HG02759 (cell line): ENCODE results near the gene ACTN1.

Experiments
- ATAC-seq: cut with Tn5 transposase; IDR thresholded peaks from one replicate; pipeline ENCODE4 v1.9.1; 2021; ENCODE audit warnings: mild to moderate bottlenecking, moderate library complexity; ENCODE audit not compliant: unreplicated experiment

Gene ACTN1

GRCh38 chr14:68891851-68892660, 87.0 kb downstream of the ACTN1 start:
- no peak for ATAC-seq

DNA sequence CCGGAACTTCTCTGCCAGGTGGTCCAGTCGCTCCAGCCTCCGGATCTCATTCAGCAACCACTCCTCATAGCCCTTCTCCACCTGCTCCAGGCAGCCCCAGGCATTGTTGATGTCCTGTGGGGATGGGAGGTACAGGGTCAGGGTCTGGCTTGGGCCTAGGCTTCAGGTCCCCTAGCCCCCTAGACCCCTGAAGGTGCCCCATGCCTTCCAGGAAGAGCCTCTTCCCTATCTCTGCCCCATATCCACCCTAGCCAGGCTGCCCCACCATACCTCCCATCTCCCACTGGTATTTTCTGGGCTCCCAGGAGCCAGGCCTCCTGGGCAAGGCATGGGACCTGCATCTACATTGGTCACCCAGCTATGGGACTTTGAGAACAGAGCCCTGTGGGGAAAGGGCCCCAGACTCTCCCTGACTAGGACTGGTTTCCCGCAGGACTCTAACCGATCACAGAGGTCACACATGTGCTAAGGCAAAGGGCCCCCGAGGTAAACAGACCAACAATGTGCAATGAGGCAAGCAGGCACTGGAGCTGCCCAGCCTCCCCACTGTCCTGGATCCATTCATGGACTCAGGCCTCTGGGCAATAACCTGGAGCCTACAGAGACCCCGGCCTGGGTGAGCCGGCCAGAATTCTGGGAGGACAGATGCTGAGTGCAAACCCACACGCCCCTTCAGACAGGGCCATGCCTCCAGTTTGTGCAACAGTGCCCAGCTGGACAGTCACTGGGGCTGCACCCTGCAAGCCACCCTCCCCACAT, 88.8 kb downstream of the ACTN1 start:
- no peak for ATAC-seq

- no peak for ATAC-seq
Measured at GRCh38 chr14:68888883-68889282, 90.2 kb downstream of the ACTN1 start.

DNA sequence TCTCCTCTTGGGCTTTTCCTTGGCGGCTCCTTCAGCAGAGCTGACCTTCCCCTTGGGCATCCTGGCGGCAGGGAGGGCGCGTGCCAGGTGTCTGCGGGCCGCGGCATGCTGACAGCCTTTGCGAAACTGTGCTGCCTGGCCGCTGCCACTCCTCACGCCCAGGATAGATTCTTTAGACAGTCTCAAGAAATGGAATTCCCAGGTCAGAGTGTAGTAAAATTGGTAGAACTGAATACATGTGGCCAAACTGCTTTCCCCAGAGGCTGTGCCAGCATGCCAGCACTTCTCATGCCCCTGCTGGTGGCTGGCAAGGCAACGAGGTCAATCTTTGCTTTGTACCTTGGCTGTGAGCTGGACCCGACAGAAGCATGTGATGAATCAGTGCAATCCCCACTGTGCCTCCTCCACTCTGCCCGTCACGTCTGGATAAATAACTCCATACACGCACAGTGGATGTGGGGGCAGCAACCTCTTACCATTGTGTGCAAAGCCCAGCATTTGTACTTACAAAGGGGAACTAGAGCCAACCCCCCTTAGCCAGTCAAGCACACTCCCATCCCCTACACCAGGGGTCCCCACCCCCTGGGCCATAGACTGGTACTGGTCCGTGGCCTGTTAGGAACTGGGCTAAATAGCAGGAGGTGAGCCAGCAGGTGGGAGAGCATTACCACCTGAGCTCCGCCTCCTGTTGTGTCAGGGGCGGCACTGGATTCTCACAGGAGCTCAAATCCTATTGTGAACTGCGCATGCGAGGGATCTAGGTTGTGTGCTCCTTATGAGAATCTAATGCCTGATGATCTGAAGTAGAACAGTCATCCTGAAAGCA, 90.9 kb downstream of the ACTN1 start:
- ATAC-seq: no peak

GRCh38 chr14:68886109-68886434, 93.0 kb downstream of the ACTN1 start:
- ATAC-seq: no peak

GRCh38 chr14:68885226-68886108, 93.6 kb downstream of the ACTN1 start:
- ATAC-seq: no peak

DNA sequence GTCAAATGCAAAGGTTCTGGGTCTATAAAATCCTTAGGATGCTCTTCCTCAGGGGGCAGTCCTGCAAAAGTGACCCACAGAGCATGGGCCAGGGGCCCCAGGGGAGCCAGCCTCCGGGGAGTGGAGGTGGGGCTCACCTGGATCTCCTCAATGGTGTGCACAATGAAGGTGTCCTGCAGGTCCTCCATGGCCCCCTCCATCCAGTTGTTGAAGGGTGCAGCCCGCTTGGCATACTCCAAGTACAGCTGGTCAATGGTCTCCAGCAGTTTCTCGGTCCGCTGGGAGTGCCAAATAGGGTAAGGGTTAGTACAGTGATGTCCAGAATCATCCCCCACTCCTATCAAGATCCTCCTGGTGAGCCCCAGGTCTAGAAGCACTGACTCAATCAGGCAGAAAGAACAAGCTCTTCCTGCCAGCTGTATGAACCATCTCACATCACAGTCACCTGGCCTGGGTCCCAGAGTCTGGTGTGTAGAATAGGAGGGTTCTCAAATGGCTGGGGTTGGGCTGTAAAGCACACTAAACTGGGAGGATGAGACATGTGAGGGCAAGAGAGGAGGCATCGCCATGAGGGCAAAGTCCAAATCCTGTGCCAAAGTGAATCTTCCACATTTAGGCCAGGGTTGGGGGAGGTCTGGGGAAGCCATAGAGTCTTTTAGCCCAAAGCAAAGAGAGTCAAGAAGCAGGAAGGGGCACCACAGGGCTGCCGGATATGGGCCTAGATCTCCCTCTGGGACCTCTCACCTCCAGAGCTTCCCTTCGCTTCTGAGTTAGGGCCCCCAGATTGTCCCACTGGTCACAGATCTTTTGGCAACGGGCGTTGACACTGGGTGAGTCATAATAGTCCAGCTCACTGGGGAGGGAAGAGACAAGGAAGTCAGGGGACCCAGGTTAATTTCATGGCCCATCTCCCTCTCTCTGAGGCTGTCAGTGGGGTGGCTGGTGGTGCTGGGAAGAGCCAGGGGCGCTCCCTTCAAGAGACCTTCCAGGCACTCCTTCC, 94.8 kb downstream of the ACTN1 start:
- no peak for ATAC-seq

GRCh38 chr14:68882235-68882634, 96.9 kb downstream of the ACTN1 start:
- no peak for ATAC-seq

GRCh38 chr14:68881396-68881795, 97.7 kb downstream of the ACTN1 start:
- no peak for ATAC-seq

GRCh38 chr14:68880581-68881105, 98.5 kb downstream of the ACTN1 start:
- no peak for ATAC-seq

GRCh38 chr14:68879841-68880575, 99.1 kb downstream of the ACTN1 start:
- ATAC-seq: no peak

GRCh38 chr14:68879321-68879781, 99.8 kb downstream of the ACTN1 start:
- ATAC-seq: no peak

GRCh38 chr14:68878908-68879307, 100.2 kb downstream of the ACTN1 start:
- ATAC-seq: no peak

GRCh38 chr14:68877993-68878575, 101.0 kb downstream of the ACTN1 start:
- ATAC-seq: no peak

- ATAC-seq: no peak
Measured at GRCh38 chr14:68876976-68877375, 102.1 kb downstream of the ACTN1 start.

- ATAC-seq: no peak
Measured at GRCh38 chr14:68874746-68875155, 104.4 kb downstream of the ACTN1 start.

DNA sequence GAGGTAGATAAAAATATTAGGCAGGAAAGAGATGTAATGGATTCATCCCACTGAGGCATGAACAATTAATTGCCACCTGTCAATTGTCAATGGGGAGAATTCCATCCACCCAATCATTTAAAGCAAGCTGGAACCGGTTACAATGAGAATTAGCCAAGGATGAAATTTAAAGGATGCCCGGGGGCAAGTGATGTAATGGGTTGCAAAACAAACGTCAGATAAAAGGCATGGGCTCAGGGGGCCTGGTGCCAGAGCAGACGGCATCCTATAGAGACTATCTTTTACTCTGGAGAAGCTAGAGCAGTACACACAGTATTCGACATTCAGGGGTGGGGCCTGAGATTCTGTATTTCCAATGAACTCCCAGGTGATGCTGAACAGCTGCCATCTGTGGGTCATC, 105.7 kb downstream of the ACTN1 start:
- no peak for ATAC-seq

DNA sequence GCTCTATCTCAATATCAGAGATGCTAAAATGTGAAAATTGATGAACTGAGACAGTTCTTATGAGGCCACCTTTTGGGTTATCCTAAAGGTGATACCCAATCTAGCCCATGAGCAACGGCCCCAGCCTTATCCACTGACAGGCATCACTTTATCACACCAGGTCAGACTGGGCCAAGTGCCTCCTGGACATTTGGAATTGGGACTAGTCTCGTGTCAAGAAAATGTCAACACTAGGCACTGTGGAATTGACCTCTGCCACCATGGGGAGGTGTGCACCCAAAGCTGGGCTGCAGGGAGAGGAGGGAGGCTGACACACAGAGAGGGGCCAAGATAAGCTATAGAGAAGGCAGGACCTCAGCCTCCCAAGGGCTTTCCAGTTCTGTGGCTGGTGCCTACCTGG, 107.7 kb downstream of the ACTN1 start:
- no peak for ATAC-seq
